PFSK-1 (cell line): ENCODE data around the gene KIF26A.

ENCODE experiments used
- SIN3A ChIP-seq: IDR thresholded peaks from 2 replicates; pipeline ENCODE4 v1.6.1; 2012; ENCODE audit warnings: mild to moderate bottlenecking, low read length, moderate library complexity, borderline replicate concordance; ENCODE audit not compliant: insufficient read depth
- TAF1 ChIP-seq: IDR thresholded peaks from 2 replicates; pipeline ENCODE4 v1.6.1; 2012; ENCODE audit warnings: low read length, control low read depth, borderline replicate concordance; ENCODE audit not compliant: insufficient read depth
- TF ChIP-seq, protein P1 (sequence below), 2 experiments: IDR thresholded peaks; 2 replicates each; pipeline versions ENCODE4 v1.6.1 to v1.8.0; 2011 to 2012; ENCODE audit warnings: low read depth in 2 of 2, low read length in 2 of 2, control low read depth in 1 of 2, inconsistent platforms in 1 of 2, mild to moderate bottlenecking in 1 of 2, moderate library complexity in 1 of 2; ENCODE audit not compliant: insufficient read depth in 1 of 2

DNA sequence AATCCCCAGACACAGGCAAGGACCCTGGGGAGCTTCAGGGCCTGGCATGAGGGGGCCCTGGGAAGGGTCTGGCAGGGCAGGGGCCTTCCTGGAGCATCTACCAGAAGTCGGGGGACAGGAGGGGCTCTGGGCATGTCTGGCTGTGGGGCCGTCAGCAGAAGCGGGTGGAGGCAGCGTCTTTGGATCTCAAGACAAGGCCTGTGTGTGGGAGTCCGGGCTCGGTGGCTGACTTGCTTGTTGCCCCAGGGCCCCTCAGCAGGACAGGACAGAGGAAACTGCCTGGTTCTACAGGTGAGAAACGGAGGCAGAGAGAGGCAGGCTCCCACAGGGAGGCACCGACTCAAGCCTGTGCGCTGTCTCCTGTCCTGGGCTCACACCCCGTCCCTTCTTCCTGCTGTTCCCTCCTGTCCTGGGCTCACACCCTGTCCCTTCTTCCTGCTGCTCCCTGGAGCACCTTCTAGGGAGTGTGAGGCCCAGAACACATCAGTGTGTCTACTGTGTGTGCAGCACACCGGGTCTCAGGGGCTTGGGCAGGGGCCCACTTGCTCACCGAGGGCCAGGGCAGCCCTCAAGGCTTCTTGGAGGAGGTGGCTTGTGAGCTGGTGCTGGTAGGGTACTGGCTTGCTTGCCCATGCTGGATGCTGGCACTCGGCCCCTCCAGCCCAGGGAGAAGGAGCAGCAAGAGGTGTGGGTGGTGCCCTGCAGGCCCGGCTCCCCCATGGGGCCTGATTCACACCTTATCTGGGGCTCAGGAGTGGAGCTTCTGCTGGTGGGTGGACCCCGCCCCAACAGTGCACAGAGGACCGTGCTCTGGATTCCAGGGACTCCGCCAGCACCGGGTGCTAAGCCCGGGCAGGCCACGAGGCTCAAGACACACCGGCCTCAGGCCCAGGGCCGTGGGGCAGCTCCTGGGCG lies 38.0 kb upstream of the KIF26A start:
- TF ChIP-seq SIN3A (no peak), TAF1 (no peak)
- TF ChIP-seq, protein P1, sequence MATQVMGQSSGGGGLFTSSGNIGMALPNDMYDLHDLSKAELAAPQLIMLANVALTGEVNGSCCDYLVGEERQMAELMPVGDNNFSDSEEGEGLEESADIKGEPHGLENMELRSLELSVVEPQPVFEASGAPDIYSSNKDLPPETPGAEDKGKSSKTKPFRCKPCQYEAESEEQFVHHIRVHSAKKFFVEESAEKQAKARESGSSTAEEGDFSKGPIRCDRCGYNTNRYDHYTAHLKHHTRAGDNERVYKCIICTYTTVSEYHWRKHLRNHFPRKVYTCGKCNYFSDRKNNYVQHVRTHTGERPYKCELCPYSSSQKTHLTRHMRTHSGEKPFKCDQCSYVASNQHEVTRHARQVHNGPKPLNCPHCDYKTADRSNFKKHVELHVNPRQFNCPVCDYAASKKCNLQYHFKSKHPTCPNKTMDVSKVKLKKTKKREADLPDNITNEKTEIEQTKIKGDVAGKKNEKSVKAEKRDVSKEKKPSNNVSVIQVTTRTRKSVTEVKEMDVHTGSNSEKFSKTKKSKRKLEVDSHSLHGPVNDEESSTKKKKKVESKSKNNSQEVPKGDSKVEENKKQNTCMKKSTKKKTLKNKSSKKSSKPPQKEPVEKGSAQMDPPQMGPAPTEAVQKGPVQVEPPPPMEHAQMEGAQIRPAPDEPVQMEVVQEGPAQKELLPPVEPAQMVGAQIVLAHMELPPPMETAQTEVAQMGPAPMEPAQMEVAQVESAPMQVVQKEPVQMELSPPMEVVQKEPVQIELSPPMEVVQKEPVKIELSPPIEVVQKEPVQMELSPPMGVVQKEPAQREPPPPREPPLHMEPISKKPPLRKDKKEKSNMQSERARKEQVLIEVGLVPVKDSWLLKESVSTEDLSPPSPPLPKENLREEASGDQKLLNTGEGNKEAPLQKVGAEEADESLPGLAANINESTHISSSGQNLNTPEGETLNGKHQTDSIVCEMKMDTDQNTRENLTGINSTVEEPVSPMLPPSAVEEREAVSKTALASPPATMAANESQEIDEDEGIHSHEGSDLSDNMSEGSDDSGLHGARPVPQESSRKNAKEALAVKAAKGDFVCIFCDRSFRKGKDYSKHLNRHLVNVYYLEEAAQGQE (IDR thresholded peaks at IDR 0.05; ENCODE audit: insufficient read depth in 1 of 2, low read depth in 2 of 2, low read length in 2 of 2): no peak
